A549 (cell line): Measurements from ENCODE around the gene SLC35B2.

Experiments used
- BHLHE40 ChIP-seq: IDR thresholded peaks from 2 replicates; pipeline ENCODE4 v1.6.1; 2012; ENCODE audit warnings: low read depth, low read length, inconsistent platforms
- CBX8 ChIP-seq: fragments of 200-600 bp; sonication (generic); IDR thresholded peaks from 2 replicates; pipeline ENCODE4 v1.6.1; 2016
- CTCF ChIP-seq: fragments of >200 bp; sonication (Bioruptor Twin); formaldehyde crosslinking; IDR thresholded peaks from 3 replicates; pipeline ENCODE4 v1.5.1; 2016
- EP300 ChIP-seq, 2 experiments: fragments of >200 bp; sonication (Bioruptor Twin); formaldehyde crosslinking; IDR thresholded peaks; 2 replicates in 1 of 2; 3 replicates in 1 of 2; pipeline ENCODE4 v1.6.1; 2016 to 2017
- FOSL2 ChIP-seq, 2 experiments: fragments of 450-650 bp in 1 of 2; fragments of >200 bp in 1 of 2; sonication (Bioruptor Twin) in 1 of 2; formaldehyde crosslinking; IDR thresholded peaks; 2 replicates each; pipeline versions ENCODE4 v1.5.0 to v1.6.1; 2016 to 2020; ENCODE audit warnings: mild to moderate bottlenecking in 1 of 2, moderate library complexity in 1 of 2
- POLR2A ChIP-seq: IDR thresholded peaks from 2 replicates; pipeline ENCODE4 v1.6.1; 2012; ENCODE audit warnings: mild to moderate bottlenecking, low read length
- REST ChIP-seq: fragments of 200-600 bp; sonication (generic); IDR thresholded peaks from 2 replicates; pipeline ENCODE4 v1.6.1; 2016; ENCODE audit warnings: antibody characterized with exemption, mild to moderate bottlenecking, moderate library complexity
- SMC3 ChIP-seq: fragments of >200 bp; sonication (Bioruptor Twin); formaldehyde crosslinking; IDR thresholded peaks from 3 replicates; pipeline ENCODE4 v1.6.1; 2018; ENCODE audit warnings: inconsistent platforms
- USF2 ChIP-seq: fragments of 450-650 bp; IDR thresholded peaks from 2 replicates; pipeline ENCODE4 v1.6.1; 2014; ENCODE audit warnings: antibody characterized with exemption
- ZSCAN20 ChIP-seq: fragments of 250-450 bp; sonication (Bioruptor Pico); IDR thresholded peaks from 2 replicates; pipeline ENCODE4 v1.8.0; 2022; ENCODE audit warnings: mild to moderate bottlenecking, moderate library complexity

- TF ChIP-seq CTCF (no peak), EP300 (IDR thresholded peaks at IDR 0.05) (no peak), CBX8 (no peak), ZSCAN20 (no peak), BHLHE40 (no peak), USF2 (no peak), REST (no peak), POLR2A (no peak), FOSL2 (IDR thresholded peaks at IDR 0.05) (no peak), FOSL2 (CRISPR knock-in tag; IDR thresholded peaks at IDR 0.05) (no peak), SMC3 (no peak)
These were observed 47.9 kb upstream of the SLC35B2 start for GRCh38 chr6:44305200-44305725.
